Measurements from ENCODE around the gene FYTTD1. TPM values are rescaled to one million over a fixed set of nuclear protein-coding genes. Genes with fewer than 3 reads are reported as not detected.

Gene FYTTD1, protein sequence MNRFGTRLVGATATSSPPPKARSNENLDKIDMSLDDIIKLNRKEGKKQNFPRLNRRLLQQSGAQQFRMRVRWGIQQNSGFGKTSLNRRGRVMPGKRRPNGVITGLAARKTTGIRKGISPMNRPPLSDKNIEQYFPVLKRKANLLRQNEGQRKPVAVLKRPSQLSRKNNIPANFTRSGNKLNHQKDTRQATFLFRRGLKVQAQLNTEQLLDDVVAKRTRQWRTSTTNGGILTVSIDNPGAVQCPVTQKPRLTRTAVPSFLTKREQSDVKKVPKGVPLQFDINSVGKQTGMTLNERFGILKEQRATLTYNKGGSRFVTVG
- 66.8 and 67.5 TPM in 2 replicates for total RNA-seq

DNA sequence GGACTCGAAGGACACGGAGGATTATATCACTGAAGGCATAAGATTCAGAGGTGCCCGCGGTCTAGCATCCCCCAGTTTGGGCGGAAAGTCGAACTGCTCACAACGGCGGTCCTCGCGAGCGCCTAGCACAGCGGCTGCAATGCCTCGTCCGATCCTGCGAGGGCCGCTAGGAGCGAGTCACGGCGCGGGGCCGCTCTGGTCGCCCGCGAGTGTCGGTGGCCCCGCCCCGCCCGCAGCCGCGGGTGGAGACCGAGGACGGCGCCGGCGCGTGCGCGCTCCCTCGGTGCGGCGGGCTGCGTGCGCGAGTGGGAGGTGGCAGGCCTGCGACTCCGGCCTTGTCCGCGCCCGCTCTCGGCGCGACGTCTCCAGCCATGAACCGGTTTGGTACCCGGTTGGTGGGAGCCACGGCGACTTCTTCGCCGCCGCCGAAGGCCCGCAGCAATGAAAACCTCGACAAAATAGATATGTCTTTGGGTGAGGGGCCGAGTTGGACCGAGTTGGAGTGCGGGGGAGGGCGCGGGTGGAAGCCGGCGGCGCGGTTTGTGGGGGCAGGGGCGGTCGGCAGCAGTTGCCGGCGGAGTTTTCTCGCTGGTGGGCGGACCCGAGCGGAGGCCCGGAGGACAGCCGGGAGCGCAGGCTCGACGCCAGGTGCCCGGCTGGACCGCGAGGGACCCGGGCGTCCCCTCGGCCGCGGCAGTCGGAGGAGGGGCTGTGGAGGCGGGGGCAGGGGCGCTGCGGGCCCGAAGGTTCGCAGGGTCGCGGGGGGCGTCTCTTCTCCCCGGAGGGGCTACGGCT is at the start of gene FYTTD1:
Gene FYTTD1, plus strand, starts transcription at position 283 of the 795 bp plus-strand sequence. Its CDS starts 89 bp downstream, at position 372.

DNA sequence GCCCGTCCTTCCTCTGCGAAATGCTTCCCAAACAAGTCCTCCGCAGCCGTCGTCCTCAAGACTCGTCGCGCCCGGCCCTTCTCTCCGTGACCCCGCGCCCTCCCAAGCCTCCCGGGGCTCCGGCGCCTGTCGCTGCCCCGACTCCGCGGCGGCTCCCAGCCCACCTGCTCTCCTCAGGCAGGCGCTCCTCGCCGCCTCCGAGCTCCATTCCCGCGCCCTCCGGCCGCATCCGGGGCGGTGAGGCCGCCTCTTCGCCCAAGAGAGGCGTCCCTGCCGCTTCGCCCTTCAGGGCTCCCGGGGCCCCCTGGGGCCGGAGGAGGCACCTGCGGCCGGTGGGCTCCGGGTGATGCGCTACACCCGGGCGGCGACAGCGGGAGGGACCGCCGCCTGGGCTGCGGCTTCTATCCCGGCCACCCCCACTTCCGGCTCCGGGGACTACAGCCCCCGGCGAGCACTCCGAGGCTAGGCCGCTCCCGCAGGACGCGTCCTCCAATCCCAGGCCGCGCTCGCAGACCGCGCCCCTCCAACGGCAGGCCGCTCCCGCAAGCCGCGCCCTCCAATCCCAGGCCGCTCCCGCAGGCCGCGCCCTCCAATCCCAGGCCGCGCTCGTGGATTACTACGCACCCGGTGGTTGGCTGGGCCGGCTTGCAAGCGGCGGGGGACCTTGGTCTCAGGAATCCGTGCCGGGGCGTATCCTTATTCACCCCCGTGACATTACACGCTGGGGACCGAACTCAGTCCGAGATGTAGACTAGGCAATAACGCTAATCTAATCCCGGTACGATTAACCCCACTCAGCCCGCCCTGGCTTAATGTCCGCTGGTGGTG is 13.0 kb upstream of the FYTTD1 start, which contains the start of gene RUBCN:
Gene RUBCN, minus strand, starts transcription at position 414 of the 828 bp plus-strand sequence. Its CDS starts 185 bp downstream, at position 229.

DNA sequence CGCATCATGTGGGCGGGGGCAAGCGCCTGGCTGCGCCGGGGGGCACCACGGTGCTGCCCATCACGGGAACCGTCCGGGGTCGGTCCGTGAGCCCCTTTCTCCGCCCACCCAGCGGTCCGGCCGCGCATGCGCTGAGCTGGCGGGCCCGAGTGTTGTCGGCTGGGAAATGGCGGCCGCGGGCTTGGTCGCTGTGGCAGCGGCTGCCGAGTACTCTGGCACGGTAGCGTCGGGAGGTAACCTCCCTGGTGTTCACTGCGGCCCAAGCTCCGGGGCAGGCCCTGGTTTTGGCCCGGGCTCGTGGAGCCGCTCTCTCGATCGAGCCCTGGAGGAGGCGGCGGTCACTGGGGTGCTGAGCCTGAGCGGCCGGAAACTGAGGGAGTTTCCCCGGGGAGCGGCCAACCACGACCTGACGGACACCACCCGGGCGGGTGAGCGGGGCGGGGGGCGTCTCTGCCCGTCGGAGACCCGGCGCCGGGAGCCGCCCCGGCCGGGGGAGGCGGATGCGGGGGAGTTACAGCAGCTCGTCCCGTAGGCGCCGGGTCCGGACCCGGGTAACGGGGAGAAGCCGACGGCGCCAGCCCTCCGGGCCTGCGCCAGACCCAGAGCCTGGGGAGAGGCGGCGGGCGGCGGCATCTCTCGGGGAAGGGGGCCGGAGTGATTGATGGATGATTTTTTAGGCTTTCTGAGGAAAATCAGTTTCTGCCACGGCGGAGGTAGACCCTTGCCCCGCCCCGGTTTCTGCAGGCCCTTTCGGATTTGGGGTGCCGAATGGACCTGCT is 41.6 kb downstream of the FYTTD1 start, which contains the start of gene LRCH3:
Gene LRCH3, plus strand, starts transcription at position 142 of the 779 bp plus-strand sequence. Its CDS starts 25 bp downstream, at position 167.

Other genes with a start within 250 kb of the FYTTD1 start
- gene BDH1, start 193.9 kb upstream of the FYTTD1 start, total RNA-seq = 4.9 and 7.8 TPM in 2 replicates
- gene RUBCN, start 13.0 kb upstream of the FYTTD1 start, total RNA-seq = 16.4 and 19.2 TPM in 2 replicates
- gene LRCH3, start 41.4 kb downstream of the FYTTD1 start, total RNA-seq = 62.5 and 64.9 TPM in 2 replicates
- gene RPL35A, start 200.3 kb downstream of the FYTTD1 start, total RNA-seq = 625 and 662 TPM in 2 replicates
- 8.9 and 13.3 TPM in 2 replicates for gene LMLN, start 210.3 kb downstream of the FYTTD1 start, total RNA-seq

All from articular chondrocyte of knee joint (primary cell).